Loucy (cell line): ENCODE results near the gene OR1K1.

Experiments
- EZH2phosphoT487 ChIP-seq: fragments of 200-600 bp; IDR thresholded peaks from 2 replicates; pipeline ENCODE4 v1.6.1; 2018; ENCODE audit warnings: antibody characterized with exemption, mild to moderate bottlenecking, moderate library complexity, borderline replicate concordance
- TF ChIP-seq, protein P1 (sequence below): fragments of 200-600 bp; sonication (generic); conservative IDR thresholded peaks from 2 replicates; pipeline ENCODE4 v1.5.1; 2014; ENCODE audit warnings: mild to moderate bottlenecking, antibody characterized with exemption, low read length

DNA sequence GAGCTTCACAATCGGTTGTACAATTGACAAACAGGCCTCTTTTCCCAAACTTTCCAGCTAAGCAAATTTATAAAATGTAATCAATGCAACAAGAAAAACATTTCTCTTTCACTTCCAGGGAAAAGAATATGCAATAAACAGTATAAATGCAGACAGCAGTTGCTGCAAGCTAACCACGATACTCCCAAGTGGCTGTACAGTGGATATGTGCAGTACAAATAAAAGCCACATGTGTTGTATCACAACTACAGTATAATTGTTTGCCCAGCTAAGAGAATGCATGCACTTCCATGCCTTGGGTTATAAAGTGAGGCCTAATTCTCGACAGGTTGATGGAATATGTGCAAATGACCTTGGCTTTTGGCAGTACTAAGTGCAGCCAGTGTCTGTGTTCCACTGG, 45.2 kb downstream of the OR1K1 start:
- TF ChIP-seq, protein P1, sequence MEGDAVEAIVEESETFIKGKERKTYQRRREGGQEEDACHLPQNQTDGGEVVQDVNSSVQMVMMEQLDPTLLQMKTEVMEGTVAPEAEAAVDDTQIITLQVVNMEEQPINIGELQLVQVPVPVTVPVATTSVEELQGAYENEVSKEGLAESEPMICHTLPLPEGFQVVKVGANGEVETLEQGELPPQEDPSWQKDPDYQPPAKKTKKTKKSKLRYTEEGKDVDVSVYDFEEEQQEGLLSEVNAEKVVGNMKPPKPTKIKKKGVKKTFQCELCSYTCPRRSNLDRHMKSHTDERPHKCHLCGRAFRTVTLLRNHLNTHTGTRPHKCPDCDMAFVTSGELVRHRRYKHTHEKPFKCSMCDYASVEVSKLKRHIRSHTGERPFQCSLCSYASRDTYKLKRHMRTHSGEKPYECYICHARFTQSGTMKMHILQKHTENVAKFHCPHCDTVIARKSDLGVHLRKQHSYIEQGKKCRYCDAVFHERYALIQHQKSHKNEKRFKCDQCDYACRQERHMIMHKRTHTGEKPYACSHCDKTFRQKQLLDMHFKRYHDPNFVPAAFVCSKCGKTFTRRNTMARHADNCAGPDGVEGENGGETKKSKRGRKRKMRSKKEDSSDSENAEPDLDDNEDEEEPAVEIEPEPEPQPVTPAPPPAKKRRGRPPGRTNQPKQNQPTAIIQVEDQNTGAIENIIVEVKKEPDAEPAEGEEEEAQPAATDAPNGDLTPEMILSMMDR: no peak
- TF ChIP-seq EZH2phosphoT487: no peak
